GM13976 (cell line): Measurements from ENCODE around the gene IRAK3.

ENCODE experiments used
- DNase-seq: peaks from one replicate; pipeline ENCODE4 v3.0.0; 2012; ENCODE audit warnings: low spot score
- CTCF ChIP-seq: IDR thresholded peaks from 2 replicates; pipeline ENCODE4 v1.5.1; 2012; ENCODE audit warnings: borderline replicate concordance, mild to moderate bottlenecking; ENCODE audit not compliant: insufficient read depth; ENCODE audit errors: extremely low read depth, missing control alignments, control extremely low read depth
- in situ Hi-C: fragments of 300-500 bp; cut with MboI; formaldehyde crosslinking; loops from one replicate; pipeline ENCODE4 v1.12.0; 2022; ENCODE audit warnings: low sequenced_read_pairs, mixed read lengths, inconsistent platforms; ENCODE audit not compliant: unreplicated experiment

The IRAK3 gene

GRCh38 chr12:66160704-66161103 lies 28.3 kb upstream of the IRAK3 start:
- TF ChIP-seq CTCF, result no peak
- in situ Hi-C loops, result no loop called here
- DNase-seq, result no peak

- TF ChIP-seq CTCF, result no peak
- no peak for DNase-seq
- in situ Hi-C loops, result no loop called here
Measured at GRCh38 chr12:66162701-66163100, 26.3 kb upstream of the IRAK3 start.

- TF ChIP-seq CTCF, result no peak
- DNase-seq, result no peak
- in situ Hi-C loops, result no loop called here
Measured at GRCh38 chr12:66163289-66163688, 25.7 kb upstream of the IRAK3 start.

- no peak for DNase-seq
- in situ Hi-C loops, result no loop called here
- no peak for TF ChIP-seq CTCF
Measured at GRCh38 chr12:66164349-66164821, 24.6 kb upstream of the IRAK3 start.

GRCh38 chr12:66165141-66165540 lies 23.9 kb upstream of the IRAK3 start:
- no peak for TF ChIP-seq CTCF
- no peak for DNase-seq
- in situ Hi-C loops, result no loop called here

- in situ Hi-C loops, result no loop called here
- TF ChIP-seq CTCF, result no peak
- no peak for DNase-seq
Measured at GRCh38 chr12:66166561-66166960, 22.5 kb upstream of the IRAK3 start.

- in situ Hi-C loops, result no loop called here
- DNase-seq, result no peak
- no peak for TF ChIP-seq CTCF
Measured at GRCh38 chr12:66168410-66168809, 20.6 kb upstream of the IRAK3 start.
